ENCODE results near the gene LHX3.

LHX3 gene

DNA sequence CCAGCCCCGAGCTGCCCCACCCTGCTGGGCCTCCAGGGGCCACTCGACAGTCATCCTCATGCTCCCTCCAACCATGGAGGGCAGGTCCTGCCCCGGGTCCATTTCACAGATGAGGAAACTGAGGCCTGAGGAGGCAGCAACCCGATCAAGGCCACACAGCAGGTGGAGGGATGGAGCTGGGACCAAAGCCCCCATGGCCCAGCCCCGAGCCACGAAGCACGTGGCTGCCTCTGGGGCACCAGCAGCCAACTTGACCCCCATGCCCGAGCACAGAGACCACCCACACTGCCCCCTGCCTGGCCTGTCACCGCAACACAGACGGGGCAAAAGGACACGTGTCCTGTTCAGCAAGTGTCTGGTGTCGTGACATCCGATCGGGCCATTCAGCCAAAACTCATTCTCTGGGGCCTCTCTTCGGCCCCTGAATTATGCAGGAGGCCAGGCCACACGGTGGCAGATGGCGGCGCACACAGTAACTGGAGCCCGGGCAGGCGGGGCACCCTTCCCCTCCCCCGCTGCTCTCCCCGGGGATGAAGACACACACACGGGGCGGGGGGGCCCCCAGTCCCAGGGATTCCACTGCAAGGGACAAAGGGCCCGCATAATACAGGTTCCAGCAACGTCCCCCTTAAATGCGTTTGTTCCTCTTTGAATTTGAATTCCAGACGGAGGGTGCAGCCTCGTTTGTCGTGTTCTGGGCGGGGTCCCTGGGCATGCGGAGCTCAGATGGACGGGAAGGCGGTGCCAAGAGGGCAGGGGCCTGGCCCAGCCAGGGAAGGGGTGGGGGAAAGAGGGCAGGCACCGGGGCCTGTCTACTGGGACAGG lies 56.8 kb downstream of the LHX3 start:
- TF ChIP-seq, protein P1, sequence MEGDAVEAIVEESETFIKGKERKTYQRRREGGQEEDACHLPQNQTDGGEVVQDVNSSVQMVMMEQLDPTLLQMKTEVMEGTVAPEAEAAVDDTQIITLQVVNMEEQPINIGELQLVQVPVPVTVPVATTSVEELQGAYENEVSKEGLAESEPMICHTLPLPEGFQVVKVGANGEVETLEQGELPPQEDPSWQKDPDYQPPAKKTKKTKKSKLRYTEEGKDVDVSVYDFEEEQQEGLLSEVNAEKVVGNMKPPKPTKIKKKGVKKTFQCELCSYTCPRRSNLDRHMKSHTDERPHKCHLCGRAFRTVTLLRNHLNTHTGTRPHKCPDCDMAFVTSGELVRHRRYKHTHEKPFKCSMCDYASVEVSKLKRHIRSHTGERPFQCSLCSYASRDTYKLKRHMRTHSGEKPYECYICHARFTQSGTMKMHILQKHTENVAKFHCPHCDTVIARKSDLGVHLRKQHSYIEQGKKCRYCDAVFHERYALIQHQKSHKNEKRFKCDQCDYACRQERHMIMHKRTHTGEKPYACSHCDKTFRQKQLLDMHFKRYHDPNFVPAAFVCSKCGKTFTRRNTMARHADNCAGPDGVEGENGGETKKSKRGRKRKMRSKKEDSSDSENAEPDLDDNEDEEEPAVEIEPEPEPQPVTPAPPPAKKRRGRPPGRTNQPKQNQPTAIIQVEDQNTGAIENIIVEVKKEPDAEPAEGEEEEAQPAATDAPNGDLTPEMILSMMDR (IDR thresholded peaks at IDR 0.05; ENCODE audit: low read depth, low read length) = no peak
- no peak for DNase-seq (ENCODE audit: extremely low read depth, low read depth)

DNA sequence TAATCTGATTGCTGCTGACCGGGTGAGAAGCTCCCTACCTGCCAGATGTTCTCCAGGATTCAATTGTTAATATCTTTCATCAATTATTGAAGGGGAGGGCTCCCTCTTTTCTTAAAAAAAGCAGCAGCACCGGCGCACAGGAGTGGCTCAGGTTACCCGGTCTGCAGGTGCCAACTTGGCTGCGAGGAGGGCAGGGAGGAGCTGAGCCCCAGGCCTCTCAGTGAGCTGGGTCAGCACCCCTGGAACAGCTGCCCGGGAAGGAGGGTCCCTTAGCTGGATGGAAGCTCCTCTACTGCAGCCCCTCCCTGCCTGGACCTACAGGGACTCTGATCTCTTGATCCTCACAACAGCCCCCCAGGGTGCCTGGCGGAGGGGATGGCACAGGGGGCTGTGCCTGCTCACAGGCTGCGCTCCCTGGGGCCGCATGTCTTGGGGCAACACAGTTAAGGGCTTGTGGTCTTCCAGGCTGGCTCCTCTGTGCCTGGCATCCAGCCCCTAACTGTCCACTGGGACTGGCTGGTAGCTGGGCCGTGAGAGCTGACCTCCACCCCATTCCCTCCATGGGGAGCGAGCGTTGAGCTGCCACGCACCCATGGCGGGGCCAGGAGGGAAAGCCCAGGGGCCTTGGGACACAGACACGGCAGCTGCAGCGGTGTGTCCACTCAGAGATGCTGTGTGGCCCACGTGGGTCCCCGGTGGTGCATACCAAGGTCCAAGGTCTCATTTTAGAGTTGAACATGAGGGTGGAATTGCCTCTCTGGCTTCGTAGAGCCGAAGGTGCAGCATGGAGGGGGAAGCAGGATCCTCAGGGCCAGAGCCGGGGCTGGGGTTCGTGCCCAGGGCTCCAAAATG lies 57.7 kb downstream of the LHX3 start:
- TF ChIP-seq, protein P1 (IDR thresholded peaks at IDR 0.05; ENCODE audit: low read depth, low read length) = no peak
- no peak for DNase-seq (ENCODE audit: extremely low read depth, low read depth)
